Activated CD4-positive, alpha-beta T cell treated with anti-CD3 and anti-CD28 coated beads, Interleukin-10, Interleukin-2, amounts not matched to agents 100 ng/mL and 50 ng/mL, durations not matched to agents 16 hours and 8 hours (primary cell): ENCODE measurements around the gene PSMB11.
A peak's percentile ranks its signal among the peaks of the same experiment; 100 is the strongest.
"Not testable (repeated sequence)": the region's sequence is repeated elsewhere in the genome, so short reads cannot be mapped to it uniquely, and the experiment has no call there.

Experiments used
- DNase-seq: peaks from one replicate; pipeline ENCODE4 v3.0.0-alpha.2; 2020

Gene PSMB11, protein sequence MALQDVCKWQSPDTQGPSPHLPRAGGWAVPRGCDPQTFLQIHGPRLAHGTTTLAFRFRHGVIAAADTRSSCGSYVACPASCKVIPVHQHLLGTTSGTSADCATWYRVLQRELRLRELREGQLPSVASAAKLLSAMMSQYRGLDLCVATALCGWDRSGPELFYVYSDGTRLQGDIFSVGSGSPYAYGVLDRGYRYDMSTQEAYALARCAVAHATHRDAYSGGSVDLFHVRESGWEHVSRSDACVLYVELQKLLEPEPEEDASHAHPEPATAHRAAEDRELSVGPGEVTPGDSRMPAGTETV

DNA sequence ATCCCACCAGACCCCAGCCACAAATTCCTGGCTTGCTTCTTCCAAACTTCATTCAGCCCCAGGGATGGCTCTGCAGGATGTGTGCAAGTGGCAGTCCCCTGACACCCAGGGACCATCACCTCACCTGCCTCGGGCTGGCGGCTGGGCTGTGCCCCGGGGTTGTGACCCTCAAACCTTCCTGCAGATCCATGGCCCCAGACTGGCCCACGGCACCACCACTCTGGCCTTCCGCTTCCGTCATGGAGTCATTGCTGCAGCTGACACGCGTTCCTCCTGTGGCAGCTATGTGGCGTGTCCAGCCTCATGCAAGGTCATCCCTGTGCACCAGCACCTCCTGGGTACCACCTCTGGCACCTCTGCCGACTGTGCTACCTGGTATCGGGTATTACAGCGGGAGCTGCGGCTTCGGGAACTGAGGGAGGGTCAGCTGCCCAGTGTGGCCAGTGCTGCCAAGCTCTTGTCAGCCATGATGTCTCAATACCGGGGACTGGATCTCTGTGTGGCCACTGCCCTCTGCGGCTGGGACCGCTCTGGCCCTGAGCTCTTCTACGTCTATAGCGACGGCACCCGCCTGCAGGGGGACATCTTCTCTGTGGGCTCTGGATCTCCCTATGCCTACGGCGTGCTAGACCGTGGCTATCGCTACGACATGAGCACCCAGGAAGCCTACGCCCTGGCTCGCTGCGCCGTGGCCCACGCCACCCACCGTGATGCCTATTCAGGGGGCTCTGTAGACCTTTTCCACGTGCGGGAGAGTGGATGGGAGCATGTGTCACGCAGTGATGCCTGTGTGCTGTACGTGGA is at the start of gene PSMB11:
PSMB11 (plus strand) TSS at position 51 of the 804 bp plus-strand sequence; CDS start at position 65, 14 bp downstream.
- DNase-seq: no peak

DNA sequence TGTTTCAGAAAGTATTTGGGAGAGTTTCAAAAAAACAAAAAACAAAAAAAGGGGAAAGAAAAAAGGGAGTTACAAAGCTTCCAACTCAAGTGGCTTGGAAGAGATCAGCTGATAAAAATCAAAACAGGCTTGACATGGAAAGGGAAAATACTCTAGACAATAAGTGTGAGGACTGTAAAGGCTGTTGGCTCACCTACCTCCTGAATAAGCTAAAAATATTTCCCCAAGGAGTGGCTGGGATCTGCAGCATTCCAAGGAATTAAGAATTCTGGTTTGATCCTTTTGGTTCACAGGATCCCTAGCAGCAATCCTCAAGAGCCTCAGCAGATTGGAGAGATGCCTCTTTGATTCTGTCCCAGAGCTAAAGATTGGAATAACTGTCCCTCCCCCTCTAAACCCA is 48.5 kb upstream of the PSMB11 start:
- DNase-seq: no peak

DNA sequence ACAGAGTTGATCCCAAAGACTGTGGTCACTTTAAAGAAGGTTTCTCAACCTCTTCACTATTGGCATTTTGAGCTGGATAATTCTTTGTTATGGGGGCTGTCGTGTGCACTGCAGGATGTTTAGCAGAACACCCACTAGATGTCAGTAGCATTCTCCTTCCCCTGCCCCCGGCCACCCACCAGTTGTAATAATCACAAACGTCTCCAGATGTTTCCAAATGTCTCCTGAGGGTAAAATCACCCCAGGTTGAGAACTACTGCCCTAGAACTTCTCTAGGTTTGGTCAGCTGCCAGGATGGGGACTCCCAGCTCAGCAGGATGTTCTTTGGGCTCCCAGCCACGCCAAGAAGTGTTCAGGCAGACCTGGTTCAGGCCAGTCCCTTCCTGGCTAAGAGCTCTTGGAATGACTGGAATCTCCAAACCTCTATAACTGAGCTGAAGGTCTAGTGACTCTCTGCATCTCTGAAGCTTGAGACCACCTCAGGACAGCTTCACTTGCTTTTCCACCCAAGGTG is 47.2 kb upstream of the PSMB11 start:
- peak; percentile 32 for DNase-seq

- DNase-seq: no peak
These were observed 46.0 kb upstream of the PSMB11 start for GRCh38 chr14:22995889-22996625.

- DNase-seq: no peak
These were observed 45.0 kb upstream of the PSMB11 start for GRCh38 chr14:22996768-22997654.

DNA sequence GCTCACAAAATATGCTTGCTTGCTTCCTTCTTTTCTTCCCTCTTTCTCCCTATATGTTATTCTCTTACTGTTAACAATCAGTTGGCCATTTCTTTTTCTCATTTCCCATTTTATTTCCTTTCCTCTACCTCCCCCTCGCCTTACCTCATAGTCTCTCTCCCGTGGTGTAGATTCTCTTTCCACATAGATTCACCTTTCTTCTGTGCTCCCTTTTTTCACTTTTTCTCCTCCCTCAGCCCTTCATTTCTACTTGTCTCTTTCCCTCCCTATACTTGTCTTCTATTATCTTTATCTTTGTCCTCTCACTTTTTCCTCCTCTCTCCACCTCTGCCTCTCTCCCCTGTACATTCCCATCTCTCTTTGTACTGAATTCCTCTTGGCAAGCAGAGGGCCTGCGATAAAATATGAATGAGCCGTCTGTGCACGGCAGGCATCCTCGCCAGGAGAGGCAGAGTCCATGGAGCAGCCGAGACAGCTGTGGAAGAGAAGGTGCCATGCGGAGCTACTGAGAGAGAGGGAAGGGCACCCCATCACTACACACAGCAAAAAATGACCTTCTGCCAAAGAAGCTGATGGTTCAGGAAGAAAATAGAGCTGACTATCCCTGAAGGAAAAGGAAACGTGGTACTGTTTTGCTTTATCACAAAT is 44.2 kb upstream of the PSMB11 start:
- no peak for DNase-seq

DNA sequence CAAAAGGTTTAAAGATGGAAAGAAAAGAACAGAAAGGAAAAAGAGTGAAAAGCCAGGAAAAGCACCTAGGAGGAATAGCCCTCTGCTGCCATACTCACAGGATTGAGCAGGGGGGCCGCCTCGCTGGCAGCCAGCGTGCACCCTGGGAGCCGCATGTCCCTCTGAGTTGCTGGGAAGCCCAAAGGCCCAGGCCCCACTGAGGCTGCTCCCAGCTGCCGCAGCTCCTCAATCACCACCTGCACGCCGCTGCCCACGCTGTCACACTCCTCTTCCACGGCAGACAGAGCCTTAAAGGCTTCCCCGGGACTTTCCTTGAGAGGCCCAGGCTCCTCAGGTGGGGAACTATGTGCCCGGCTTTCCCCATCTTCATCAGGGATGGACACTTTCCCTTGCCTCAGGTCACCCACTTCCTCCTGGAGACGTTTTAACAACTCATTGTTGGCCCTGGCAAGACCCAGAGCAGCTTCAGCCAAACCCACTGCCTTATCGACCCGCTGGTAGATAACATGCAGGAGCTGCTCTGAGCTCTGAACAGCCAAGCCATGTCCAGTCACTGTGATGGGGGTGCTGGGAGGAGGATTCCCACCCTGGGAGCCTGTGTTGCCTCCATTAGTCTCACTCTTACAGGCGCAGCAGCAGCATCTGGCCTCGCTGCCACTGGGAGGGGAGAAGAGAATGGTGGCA is 43.5 kb upstream of the PSMB11 start:
- no peak for DNase-seq

DNA sequence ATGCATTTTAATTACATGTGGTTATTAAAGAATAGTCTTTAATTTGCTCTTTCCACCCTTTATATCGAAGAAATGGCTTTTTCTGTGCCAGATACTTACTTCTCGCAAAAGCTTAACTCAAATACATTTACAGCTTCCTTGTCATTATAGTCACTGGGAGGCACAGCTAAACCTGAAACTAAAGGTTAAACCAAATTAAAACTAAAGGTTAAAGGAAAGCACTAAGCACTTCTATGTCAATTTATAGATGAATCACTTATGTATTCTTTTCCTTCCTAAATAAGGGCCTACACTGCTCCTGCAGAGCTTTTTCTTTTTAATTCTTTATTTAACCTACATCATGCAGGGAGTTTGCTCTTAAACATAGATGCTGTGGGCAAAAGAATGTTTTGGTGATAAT is 41.2 kb upstream of the PSMB11 start:
- DNase-seq: no peak

GRCh38 chr14:23002592-23002991 is 39.4 kb upstream of the PSMB11 start:
- no peak for DNase-seq

- not testable (repeated sequence) for DNase-seq
These were observed 37.7 kb upstream of the PSMB11 start for GRCh38 chr14:23004274-23004673.

- DNase-seq: no peak
These were observed 36.4 kb upstream of the PSMB11 start for GRCh38 chr14:23005451-23006187.

DNA sequence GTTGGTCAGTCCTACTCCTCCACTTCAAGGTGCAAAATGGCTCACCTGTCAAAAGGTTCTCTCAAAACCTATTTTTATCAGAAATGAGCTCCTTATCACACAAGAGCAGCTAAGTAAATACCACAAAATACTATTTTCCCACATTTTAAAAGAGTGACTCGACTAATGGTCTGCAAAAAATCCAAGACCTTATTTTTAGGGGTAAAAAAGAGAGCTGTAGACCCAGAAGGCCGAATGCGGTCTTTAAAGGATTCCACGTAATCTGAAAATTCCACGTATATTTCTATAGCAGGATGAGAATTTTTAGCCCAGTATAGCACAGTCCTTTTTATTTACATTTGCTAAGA is 35.9 kb upstream of the PSMB11 start:
- no peak for DNase-seq

DNA sequence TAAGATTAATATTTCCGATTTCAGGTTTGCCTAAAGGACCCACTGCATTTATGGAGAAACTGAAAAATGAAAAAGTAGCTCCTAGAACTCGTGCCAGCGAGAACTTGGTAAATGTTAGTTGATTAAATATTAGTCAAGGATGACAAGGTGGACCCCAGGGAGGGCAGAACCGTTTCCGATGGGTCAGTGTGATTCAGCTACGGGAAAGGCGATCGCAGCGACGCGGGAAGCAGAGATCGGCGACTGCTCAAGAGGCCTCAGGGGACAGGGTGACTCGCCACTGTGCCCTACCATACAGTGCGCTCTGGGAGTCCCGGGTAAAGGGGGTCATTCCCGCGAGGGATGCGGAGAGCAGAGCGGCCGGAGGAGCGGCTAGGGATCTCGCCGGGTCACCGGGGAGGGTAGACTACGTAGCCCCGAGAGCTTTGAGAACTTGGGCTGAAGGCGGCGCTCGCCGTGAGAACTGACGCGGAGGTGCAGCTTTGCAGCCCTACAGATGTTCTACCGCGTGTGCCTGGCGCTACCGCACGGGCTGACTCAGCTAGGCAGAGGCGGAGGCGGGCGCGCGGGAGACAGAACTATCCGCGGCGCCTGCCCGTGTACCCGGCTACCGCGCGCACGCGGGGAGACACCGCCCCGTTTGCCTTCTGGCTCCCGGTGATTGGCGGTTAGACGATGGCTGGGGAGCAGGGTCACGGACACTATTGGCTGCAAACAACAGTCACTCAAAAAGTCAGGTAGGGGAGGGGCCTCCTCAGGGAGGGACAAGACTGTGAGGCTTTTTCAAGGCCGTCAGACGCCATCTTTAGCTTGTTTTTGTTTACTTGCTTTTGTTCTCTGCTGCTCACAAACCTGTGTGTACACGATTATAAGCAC is 35.2 kb upstream of the PSMB11 start:
- DNase-seq: peak; percentile 99

DNA sequence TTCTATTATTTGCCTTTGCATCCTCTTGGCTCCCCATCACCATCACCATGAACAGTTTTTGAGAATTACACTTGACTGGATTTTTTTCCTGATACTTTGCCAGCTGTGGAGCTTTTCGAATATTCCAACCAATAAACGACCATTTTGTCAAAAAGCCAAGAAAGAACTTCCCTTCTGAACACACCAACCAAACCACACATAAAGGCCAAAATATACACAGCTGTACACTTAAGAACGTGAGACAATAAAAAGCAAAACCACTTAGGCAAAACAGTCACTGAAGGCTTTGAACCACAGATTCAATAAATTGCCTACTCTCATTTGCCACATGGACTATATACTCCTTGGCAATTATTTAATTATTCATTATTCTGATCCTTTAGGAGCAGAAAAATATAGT is 33.2 kb upstream of the PSMB11 start:
- no peak for DNase-seq

DNA sequence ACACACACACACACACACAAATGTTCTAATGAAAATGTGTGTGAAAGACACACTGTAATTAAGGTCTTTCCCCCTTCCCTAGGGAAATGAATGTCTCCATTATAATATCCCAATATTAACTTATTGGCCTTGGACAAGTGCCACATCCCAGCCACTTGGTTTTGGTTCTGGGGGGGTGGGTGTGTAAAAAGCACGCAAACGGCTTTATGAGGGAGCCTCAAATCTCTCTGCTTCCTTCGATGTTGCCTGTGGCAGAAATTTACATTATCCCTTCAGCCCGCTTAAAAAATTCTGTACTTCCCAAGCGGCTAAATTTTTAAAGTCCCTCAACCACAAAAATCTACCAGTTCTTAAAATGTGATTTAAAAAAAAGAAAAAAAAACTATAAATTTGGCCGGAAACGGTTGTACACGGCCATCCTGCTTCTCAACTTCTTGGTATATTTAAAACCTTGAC is 32.5 kb upstream of the PSMB11 start:
- DNase-seq: no peak

- DNase-seq: peak; percentile 89
These were observed 31.9 kb upstream of the PSMB11 start, which contains the start of gene C14orf93 for GRCh38 chr14:23009939-23010726. C14orf93 (minus strand) TSS chr14:23010143; CDS start chr14:22999023, 11,120 bp downstream.

GRCh38 chr14:23013054-23013748 is 28.8 kb upstream of the PSMB11 start:
- no peak for DNase-seq

- DNase-seq: not testable (repeated sequence)
These were observed 28.3 kb upstream of the PSMB11 start for GRCh38 chr14:23013749-23014054.
